Vagina (tissue), 2 donors: ENCODE measurements around the gene NAA16.

Experiments
- POLR2A ChIP-seq, 2 donors: fragments of 450-650 bp; IDR thresholded peaks; one replicate each; pipeline ENCODE4 v1.6.1; 2017; ENCODE audit warnings: antibody characterized with exemption in 2 of 2, mild to moderate bottlenecking in 2 of 2, moderate library complexity in 2 of 2
- POLR2AphosphoS5 ChIP-seq, 2 donors: sonication (generic); formaldehyde crosslinking; IDR thresholded peaks; one replicate each; pipeline ENCODE4 v1.9.0; 2017; ENCODE audit warnings: antibody characterized with exemption in 2 of 2, mild to moderate bottlenecking in 2 of 2, low read depth in 1 of 2; ENCODE audit not compliant: insufficient read depth in 1 of 2
- TF ChIP-seq, protein P1 (sequence below), 3 experiments: fragments of 450-650 bp in 2 of 3; fragments of 200-600 bp in 1 of 3; sonication (generic) in 1 of 3; IDR thresholded peaks; one replicate each; pipeline ENCODE4 v1.5.1; 2017 to 2019; ENCODE audit warnings: antibody characterized with exemption in 3 of 3, mild to moderate bottlenecking in 2 of 3, moderate library complexity in 2 of 3

DNA sequence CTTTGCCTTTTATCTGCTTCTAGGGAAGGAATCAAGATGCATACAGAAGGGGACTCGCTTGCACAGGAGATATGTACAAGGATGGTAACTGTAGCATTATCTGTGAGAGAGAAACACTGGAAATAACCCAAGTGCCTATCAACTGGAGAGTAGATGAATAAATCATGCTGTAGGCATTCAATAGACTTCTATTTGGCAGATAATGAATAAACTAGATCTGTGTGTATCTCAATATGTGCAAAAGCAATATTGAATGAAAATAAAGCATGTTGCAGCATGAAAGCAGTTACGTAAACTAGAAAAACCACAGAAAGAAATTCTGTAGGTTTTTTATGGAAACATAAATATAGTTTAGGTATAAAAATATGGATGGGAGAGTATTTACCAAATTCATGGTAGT lies 107.7 kb downstream of the NAA16 start:
- TF ChIP-seq, protein P1, sequence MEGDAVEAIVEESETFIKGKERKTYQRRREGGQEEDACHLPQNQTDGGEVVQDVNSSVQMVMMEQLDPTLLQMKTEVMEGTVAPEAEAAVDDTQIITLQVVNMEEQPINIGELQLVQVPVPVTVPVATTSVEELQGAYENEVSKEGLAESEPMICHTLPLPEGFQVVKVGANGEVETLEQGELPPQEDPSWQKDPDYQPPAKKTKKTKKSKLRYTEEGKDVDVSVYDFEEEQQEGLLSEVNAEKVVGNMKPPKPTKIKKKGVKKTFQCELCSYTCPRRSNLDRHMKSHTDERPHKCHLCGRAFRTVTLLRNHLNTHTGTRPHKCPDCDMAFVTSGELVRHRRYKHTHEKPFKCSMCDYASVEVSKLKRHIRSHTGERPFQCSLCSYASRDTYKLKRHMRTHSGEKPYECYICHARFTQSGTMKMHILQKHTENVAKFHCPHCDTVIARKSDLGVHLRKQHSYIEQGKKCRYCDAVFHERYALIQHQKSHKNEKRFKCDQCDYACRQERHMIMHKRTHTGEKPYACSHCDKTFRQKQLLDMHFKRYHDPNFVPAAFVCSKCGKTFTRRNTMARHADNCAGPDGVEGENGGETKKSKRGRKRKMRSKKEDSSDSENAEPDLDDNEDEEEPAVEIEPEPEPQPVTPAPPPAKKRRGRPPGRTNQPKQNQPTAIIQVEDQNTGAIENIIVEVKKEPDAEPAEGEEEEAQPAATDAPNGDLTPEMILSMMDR (IDR thresholded peaks at IDR 0.05), result no peak
- no peak for TF ChIP-seq POLR2AphosphoS5 (IDR thresholded peaks at IDR 0.05; ENCODE audit: insufficient read depth in 1 of 2, low read depth in 1 of 2)
- no peak for TF ChIP-seq POLR2A (IDR thresholded peaks at IDR 0.05)
